ENCODE data around the gene ASXL2.
"Not testable (repeated sequence)": the region's sequence is repeated elsewhere in the genome, so short reads cannot be mapped to it uniquely, and the experiment has no call there.

ASXL2 gene

DNA sequence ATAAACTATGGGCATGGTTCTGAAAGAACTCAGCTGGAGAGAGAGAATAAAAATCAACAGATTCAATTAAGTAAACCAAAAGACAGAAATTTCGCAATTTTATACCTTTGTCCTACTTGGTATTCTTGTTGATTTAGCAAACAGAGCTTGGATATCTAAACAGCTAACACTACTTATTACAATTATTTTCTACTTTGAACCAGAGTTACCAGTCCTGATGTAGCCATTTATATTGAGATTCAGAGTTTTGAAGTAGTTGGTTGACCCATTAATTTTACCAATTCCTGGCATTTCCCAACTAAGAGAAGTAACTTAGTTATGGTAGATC, 48.9 kb downstream of the ASXL2 start:
- peaks cover 13% of the 10 kb centered on the region for H3K36me3 Mint-ChIP-seq
- DNase-seq (ENCODE audit: low spot score in 2 of 2) = no peak
- H3K9me3 Mint-ChIP-seq = peaks cover 3% of the 10 kb centered on the region
- H3K4me1 Mint-ChIP-seq = peaks cover 65% of the 10 kb centered on the region
- peak overlapping the region; percentile 53 for H3K4me3 Mint-ChIP-seq
- no peak for ATAC-seq
- peak overlapping the region; percentile 3 for H3K27ac Mint-ChIP-seq

GRCh38 chr2:25828532-25829376, 49.5 kb downstream of the ASXL2 start:
- not testable (repeated sequence) for H3K4me3 Mint-ChIP-seq; H3K9me3 Mint-ChIP-seq; ATAC-seq; DNase-seq (ENCODE audit: low spot score in 2 of 2)
- Mint-ChIP-seq H3K36me3 (peaks cover 13% of the 10 kb centered on the region), H3K4me1 (peaks cover 62% of the 10 kb centered on the region), H3K27ac (peak overlapping the region; percentile 3)

GRCh38 chr2:25825238-25825637, 53.0 kb downstream of the ASXL2 start:
- ATAC-seq (peak; percentile 99), DNase-seq (ENCODE audit: low spot score in 2 of 2) (peak in 1 of 2 donors; percentile 67)
- H3K27ac Mint-ChIP-seq = peak overlapping the region; percentile 60
- H3K36me3 Mint-ChIP-seq = peaks cover 10% of the 10 kb centered on the region
- no peaks in the 10 kb centered on the region for H3K9me3 Mint-ChIP-seq
- peaks cover 55% of the 10 kb centered on the region for H3K4me1 Mint-ChIP-seq
- peak overlapping the region; percentile 78 for H3K4me3 Mint-ChIP-seq

- H3K4me3 Mint-ChIP-seq = peak overlapping the region; percentile 78
- no peak for ATAC-seq
- peak overlapping the region; percentile 60 for H3K27ac Mint-ChIP-seq
- DNase-seq (ENCODE audit: low spot score in 2 of 2) = no peak
- peaks cover 10% of the 10 kb centered on the region for H3K36me3 Mint-ChIP-seq
- H3K4me1 Mint-ChIP-seq = peaks cover 50% of the 10 kb centered on the region
- H3K9me3 Mint-ChIP-seq = no peaks in the 10 kb centered on the region
Measured at GRCh38 chr2:25824718-25825117, 53.6 kb downstream of the ASXL2 start.

- H3K27ac Mint-ChIP-seq = peak overlapping the region; percentile 60
- no peaks in the 10 kb centered on the region for H3K9me3 Mint-ChIP-seq
- H3K36me3 Mint-ChIP-seq = peaks cover 10% of the 10 kb centered on the region
- peaks cover 50% of the 10 kb centered on the region for H3K4me1 Mint-ChIP-seq
- DNase-seq (ENCODE audit: low spot score in 2 of 2) = no peak
- ATAC-seq = no peak
- peak overlapping the region; percentile 78 for H3K4me3 Mint-ChIP-seq
Measured at GRCh38 chr2:25824216-25824615, 54.1 kb downstream of the ASXL2 start.

DNA sequence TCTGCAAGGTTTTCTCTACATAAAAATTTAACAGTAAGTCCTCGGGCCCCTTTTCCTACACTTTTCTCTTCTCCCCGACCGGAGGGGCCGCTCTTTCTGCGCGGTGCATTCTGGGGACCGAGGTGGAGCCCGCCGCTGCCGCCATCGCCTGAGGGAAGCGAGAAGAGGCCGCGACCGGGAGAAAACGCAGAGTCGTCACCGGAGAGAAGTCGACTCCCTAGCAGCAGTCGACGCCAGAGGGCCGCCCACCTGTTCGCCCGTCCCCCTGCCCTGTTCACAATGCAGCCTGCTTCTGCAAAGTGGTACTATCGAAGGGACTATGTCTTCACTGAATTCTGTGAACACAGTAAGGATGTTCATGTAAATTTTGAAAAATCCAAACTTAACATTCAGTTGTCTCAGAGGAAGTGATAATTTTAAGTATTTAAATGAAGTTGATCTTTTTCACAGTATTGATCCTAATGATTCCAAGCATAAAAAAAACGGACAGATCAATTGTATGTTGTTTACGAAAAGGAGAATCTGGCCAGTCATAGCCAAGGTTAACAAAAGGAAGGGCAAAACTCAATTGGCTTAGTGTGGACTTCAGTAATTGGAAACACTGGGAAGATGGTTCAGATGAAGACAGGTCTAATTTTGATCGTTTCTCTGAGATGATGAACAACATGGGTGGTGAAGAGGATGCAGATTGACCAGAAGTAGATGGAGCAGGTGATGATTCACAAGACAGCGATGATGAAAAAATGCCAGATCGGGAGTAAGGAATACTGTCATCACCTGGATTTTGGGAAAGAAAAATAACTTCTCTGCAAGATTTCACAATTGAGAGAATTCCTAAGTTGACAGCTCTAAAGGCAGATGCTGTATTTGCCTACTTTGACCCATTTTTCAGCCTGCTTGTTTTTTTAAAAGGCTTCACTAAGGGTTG, 55.8 kb downstream of the ASXL2 start:
- Mint-ChIP-seq H3K4me3 (peak overlapping the region; percentile 78), H3K4me1 (peaks cover 50% of the 10 kb centered on the region)

DNA sequence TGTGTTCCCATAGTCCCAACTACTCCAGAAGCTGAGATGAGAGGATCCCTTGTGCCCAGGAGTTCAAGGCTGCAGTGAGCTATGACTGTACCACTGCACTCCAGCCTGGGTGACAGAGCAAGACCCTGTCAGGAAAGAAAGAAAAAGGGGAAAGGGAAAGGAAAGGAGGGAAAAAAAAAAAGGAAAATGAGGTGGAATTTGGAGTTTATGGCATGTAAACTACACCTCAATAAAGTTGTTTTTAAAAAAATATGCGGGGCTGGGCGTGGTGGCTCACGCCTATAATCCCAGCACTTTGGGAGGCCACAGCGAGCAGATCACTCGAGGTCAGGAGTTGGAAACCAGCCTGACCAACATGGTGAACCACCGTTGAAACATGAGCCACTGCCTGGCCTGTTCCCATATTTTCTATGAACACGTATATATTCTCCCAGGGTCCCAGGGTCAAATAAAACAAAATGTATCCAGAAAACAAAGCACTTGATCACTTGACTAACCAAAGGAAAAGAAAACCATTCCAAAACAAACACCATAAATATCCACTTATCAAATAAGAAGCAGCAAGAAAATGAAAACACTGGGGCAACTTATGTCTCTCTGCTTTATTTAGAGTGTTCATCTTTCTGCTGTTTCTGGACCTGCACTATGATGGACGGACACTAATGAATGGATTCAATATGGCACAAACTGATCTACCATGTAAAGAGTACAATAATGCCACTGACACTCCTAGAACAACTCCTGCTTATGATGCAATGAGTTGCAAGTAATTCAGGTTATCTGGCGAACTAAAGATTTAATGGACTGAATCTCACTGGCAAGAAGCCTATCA, 56.8 kb downstream of the ASXL2 start:
- ATAC-seq (no peak), DNase-seq (ENCODE audit: low spot score in 2 of 2) (no peak)
- Mint-ChIP-seq H3K4me1 (peaks cover 50% of the 10 kb centered on the region), H3K36me3 (peaks cover 10% of the 10 kb centered on the region), H3K4me3 (peak overlapping the region; percentile 78), H3K27ac (peak overlapping the region; percentile 79), H3K9me3 (no peaks in the 10 kb centered on the region)

More for the DNA sequence above, 55.8 kb downstream of the ASXL2 start:
- ATAC-seq = peak; percentile 66
- DNase-seq (ENCODE audit: low spot score in 2 of 2) = peak; percentile 41 to 82
- Mint-ChIP-seq H3K36me3 (peaks cover 10% of the 10 kb centered on the region), H3K27ac (peak overlapping the region; percentile 79), H3K9me3 (no peaks in the 10 kb centered on the region)

DNA sequence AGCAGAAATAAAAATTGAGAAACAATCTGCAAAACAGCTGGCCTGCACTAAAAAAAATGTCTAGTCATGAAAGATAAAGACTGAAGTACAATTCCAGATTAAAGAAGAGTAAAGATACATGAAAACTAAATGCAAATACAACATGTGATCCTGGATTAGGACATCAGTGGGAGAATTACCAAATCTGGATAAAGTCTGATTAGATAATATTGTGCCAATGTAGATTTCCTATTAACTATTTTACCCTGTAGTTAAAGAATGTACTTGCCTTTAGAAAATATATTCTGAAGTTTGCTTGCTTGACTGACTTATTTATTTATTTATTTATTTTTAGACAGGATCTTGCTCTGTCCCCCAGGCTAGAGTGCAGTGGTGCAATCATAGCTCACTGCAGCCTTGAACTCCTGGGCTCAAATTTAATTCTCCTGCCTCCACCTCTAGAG, 58.7 kb downstream of the ASXL2 start:
- H3K4me1 Mint-ChIP-seq = peaks cover 49% of the 10 kb centered on the region
- DNase-seq (ENCODE audit: low spot score in 2 of 2) = no peak
- no peak overlapping the region for H3K4me3 Mint-ChIP-seq
- ATAC-seq = no peak
- no peak overlapping the region for H3K27ac Mint-ChIP-seq
- H3K36me3 Mint-ChIP-seq = peaks cover 18% of the 10 kb centered on the region
- no peaks in the 10 kb centered on the region for H3K9me3 Mint-ChIP-seq

GRCh38 chr2:25817630-25818029, 60.7 kb downstream of the ASXL2 start:
- Mint-ChIP-seq H3K36me3 (peaks cover 17% of the 10 kb centered on the region), H3K4me1 (peaks cover 53% of the 10 kb centered on the region), H3K9me3 (no peaks in the 10 kb centered on the region), H3K4me3 (no peak overlapping the region), H3K27ac (peak overlapping the region; percentile 16)
- ATAC-seq (peak; percentile 96), DNase-seq (ENCODE audit: low spot score in 2 of 2) (no peak)

DNA sequence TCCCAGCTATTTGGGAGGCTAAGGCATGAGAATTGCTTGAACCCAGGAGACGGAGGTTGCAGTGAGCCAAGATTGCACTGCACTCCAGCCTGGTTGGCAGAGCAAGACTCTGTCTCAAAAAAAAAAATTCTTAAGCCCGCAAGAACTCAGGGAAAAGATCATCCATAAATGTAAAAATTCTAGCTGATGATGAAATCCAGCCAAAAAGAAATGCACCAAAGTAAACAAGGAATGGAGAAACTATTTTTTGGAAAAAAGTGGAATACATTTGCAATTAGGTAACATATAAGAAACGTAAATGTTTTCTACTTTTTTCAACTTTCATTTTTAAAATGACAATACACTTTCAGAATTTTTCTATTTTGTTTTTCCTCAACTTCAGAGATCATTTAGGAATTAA, 61.3 kb downstream of the ASXL2 start:
- Mint-ChIP-seq H3K4me1 (peaks cover 49% of the 10 kb centered on the region), H3K27ac (no peak overlapping the region), H3K4me3 (no peak overlapping the region), H3K9me3 (no peaks in the 10 kb centered on the region), H3K36me3 (peaks cover 11% of the 10 kb centered on the region)
- ATAC-seq = no peak
- no peak for DNase-seq (ENCODE audit: low spot score in 2 of 2)

- Mint-ChIP-seq H3K36me3 (peaks cover 8% of the 10 kb centered on the region), H3K27ac (no peak overlapping the region), H3K9me3 (no peaks in the 10 kb centered on the region), H3K4me3 (peak overlapping the region; percentile 6), H3K4me1 (peaks cover 41% of the 10 kb centered on the region)
- no peak for DNase-seq (ENCODE audit: low spot score in 2 of 2)
- no peak for ATAC-seq
Measured at GRCh38 chr2:25816249-25816648, 62.0 kb downstream of the ASXL2 start.

- ATAC-seq (peak; percentile 84), DNase-seq (ENCODE audit: low spot score in 2 of 2) (no peak)
- H3K4me3 Mint-ChIP-seq = no peak overlapping the region
- H3K9me3 Mint-ChIP-seq = no peaks in the 10 kb centered on the region
- no peak overlapping the region for H3K27ac Mint-ChIP-seq
- peaks cover 8% of the 10 kb centered on the region for H3K36me3 Mint-ChIP-seq
- peaks cover 50% of the 10 kb centered on the region for H3K4me1 Mint-ChIP-seq
Measured at GRCh38 chr2:25814681-25815080, 63.6 kb downstream of the ASXL2 start.

- DNase-seq (ENCODE audit: low spot score in 2 of 2) (no peak), ATAC-seq (no peak)
- H3K4me1 Mint-ChIP-seq = peaks cover 57% of the 10 kb centered on the region
- no peaks in the 10 kb centered on the region for H3K9me3 Mint-ChIP-seq
- H3K36me3 Mint-ChIP-seq = peaks cover 19% of the 10 kb centered on the region
- peak overlapping the region; percentile 35 for H3K27ac Mint-ChIP-seq
- H3K4me3 Mint-ChIP-seq = no peak overlapping the region
Measured at GRCh38 chr2:25810428-25810827, 67.9 kb downstream of the ASXL2 start.

- Mint-ChIP-seq H3K4me1 (peaks cover 55% of the 10 kb centered on the region), H3K9me3 (no peaks in the 10 kb centered on the region), H3K4me3 (no peak overlapping the region), H3K36me3 (peaks cover 27% of the 10 kb centered on the region), H3K27ac (peak overlapping the region; percentile 35)
- ATAC-seq (no peak), DNase-seq (ENCODE audit: low spot score in 2 of 2) (no peak)
Measured at GRCh38 chr2:25809646-25810045, 68.6 kb downstream of the ASXL2 start.

GRCh38 chr2:25808006-25808383, 70.3 kb downstream of the ASXL2 start:
- H3K9me3 Mint-ChIP-seq = no peaks in the 10 kb centered on the region
- no peak for ATAC-seq
- DNase-seq (ENCODE audit: low spot score in 2 of 2) = no peak
- H3K4me1 Mint-ChIP-seq = peaks cover 64% of the 10 kb centered on the region
- H3K36me3 Mint-ChIP-seq = peaks cover 43% of the 10 kb centered on the region
- no peak overlapping the region for H3K4me3 Mint-ChIP-seq
- no peak overlapping the region for H3K27ac Mint-ChIP-seq

Measured in stimulated activated effector memory CD8-positive, alpha-beta T cell treated with anti-CD3 and anti-CD28 coated beads, Interleukin-12 subunit alpha, Interleukin-12 subunit beta, amount 100 ng/mL, for 72 hours (primary cell).